ENCODE data around the gene CCHCR1.
"Not testable (repeated sequence)": the region's sequence is repeated elsewhere in the genome, so short reads cannot be mapped to it uniquely, and the experiment has no call there.

The CCHCR1 gene

GRCh38 chr6:31157513-31158139, at the start of gene CCHCR1:
Gene CCHCR1 (minus strand): TSS chr6:31157802. CDS start chr6:31157600, 202 bp downstream.
- no peak for DNase-seq

GRCh38 chr6:31205638-31206037, 48.0 kb upstream of the CCHCR1 start:
- no peak for DNase-seq

GRCh38 chr6:31204751-31205145, 47.1 kb upstream of the CCHCR1 start:
- DNase-seq = no peak

- no peak for DNase-seq
Measured at GRCh38 chr6:31203345-31203979, 45.9 kb upstream of the CCHCR1 start.

GRCh38 chr6:31202259-31203166, 44.9 kb upstream of the CCHCR1 start:
- peak; percentile 27 for DNase-seq

GRCh38 chr6:31199105-31199452, 41.5 kb upstream of the CCHCR1 start:
- DNase-seq = not testable (repeated sequence)

GRCh38 chr6:31197559-31198305, 40.1 kb upstream of the CCHCR1 start:
- DNase-seq = peak; percentile 88

GRCh38 chr6:31196251-31197022, 38.8 kb upstream of the CCHCR1 start:
- not testable (repeated sequence) for DNase-seq

GRCh38 chr6:31195308-31195979, 37.8 kb upstream of the CCHCR1 start:
- DNase-seq = not testable (repeated sequence)

GRCh38 chr6:31194061-31194834, 36.6 kb upstream of the CCHCR1 start:
- no peak for DNase-seq

- DNase-seq = no peak
Measured at GRCh38 chr6:31193206-31193605, 35.6 kb upstream of the CCHCR1 start.

- DNase-seq = peak; percentile 22
Measured at GRCh38 chr6:31192431-31193105, 35.0 kb upstream of the CCHCR1 start.

- DNase-seq = no peak
Measured at GRCh38 chr6:31190488-31190887, 32.9 kb upstream of the CCHCR1 start.

- not testable (repeated sequence) for DNase-seq
Measured at GRCh38 chr6:31189223-31189622, 31.6 kb upstream of the CCHCR1 start.

GRCh38 chr6:31187780-31188194, 30.2 kb upstream of the CCHCR1 start:
- DNase-seq = no peak

- no peak for DNase-seq
Measured at GRCh38 chr6:31186052-31186734, 28.6 kb upstream of the CCHCR1 start.

- DNase-seq = not testable (repeated sequence)
Measured at GRCh38 chr6:31185695-31186051, 28.1 kb upstream of the CCHCR1 start.

- DNase-seq = not testable (repeated sequence)
Measured at GRCh38 chr6:31183859-31184258, 26.3 kb upstream of the CCHCR1 start.

- not testable (repeated sequence) for DNase-seq
Measured at GRCh38 chr6:31183287-31183686, 25.7 kb upstream of the CCHCR1 start.

- DNase-seq = peak; percentile 86
Measured at GRCh38 chr6:31180500-31180899, 22.9 kb upstream of the CCHCR1 start.
